Measurements from ENCODE around the gene CACHD1. TPM values are rescaled to one million over a fixed set of nuclear protein-coding genes. Genes with fewer than 3 reads are reported as not detected.

The CACHD1 gene
- total and polyA plus RNA-seq, 2 of the 8 experiments (the other 6 are each of a cell fraction or from before 2014, with no cell fraction given) = 22.2 to 42.5 TPM

GRCh38 chr1:64584479-64584878 is 114.5 kb downstream of the CACHD1 start:
- Histone ChIP-seq H4K20me1 (replicated peaks in 1 of 2; ENCODE audit: control insufficient read depth in 1 of 2, insufficient read depth in 2 of 2, low read length in 2 of 2) (no peaks in the 10 kb centered on the region), H3K56ac (replicated peaks; ENCODE audit: insufficient read length, low read depth, low read length) (no peak overlapping the region), H3K79me2 (ENCODE audit: control insufficient read depth in 1 of 2, insufficient read depth in 2 of 2, low read length in 2 of 2) (peaks cover 0 to 53% of the 10 kb centered on the region in 2 experiments; a peak in 3 of 4 replicates), H2BK5ac (ENCODE audit: low read depth, low read length) (no peak overlapping the region), H2AK5ac (ENCODE audit: low read depth, low read length) (no peak overlapping the region), H3K9me3 (ENCODE audit: insufficient read depth in 2 of 2, low read depth in 1 of 2, low read length in 1 of 2) (no peaks in the 10 kb centered on the region), H3K27me3 (replicated peaks in 1 of 4; ENCODE audit: control insufficient read depth in 3 of 4, extremely low read depth in 1 of 4, insufficient read depth in 3 of 4, low read length in 3 of 4) (no peaks in the 10 kb centered on the region), H3K36me3 (ENCODE audit: control insufficient read depth in 2 of 4, insufficient read depth in 4 of 4, low read length in 3 of 4) (peaks cover 0 to 4% (median 0%) of the 10 kb centered on the region in 4 experiments; a peak in 1 of 8 replicates), H3K23me2 (ENCODE audit: low read depth, low read length) (no peaks in the 10 kb centered on the region), H2BK120ac (replicated peaks; ENCODE audit: low read depth, low read length) (no peak overlapping the region), H3K4me1 (replicated peaks in 1 of 4; ENCODE audit: control insufficient read depth in 3 of 4, insufficient read depth in 4 of 4, low read length in 3 of 4) (peaks cover 0 to 5% (median 0%) of the 10 kb centered on the region in 4 experiments; a peak in 1 of 7 replicates), H3K4me3 (ENCODE audit: extremely low read depth in 1 of 4, insufficient read depth in 2 of 4, low read depth in 3 of 4, low read length in 4 of 4) (no peak overlapping the region), H2BK20ac (ENCODE audit: low read length) (no peak overlapping the region), H2BK12ac (ENCODE audit: low read depth, low read length) (no peak overlapping the region), H3K18ac (ENCODE audit: extremely low read depth, low read length) (no peak overlapping the region), H3K23ac (ENCODE audit: insufficient read length) (no peak overlapping the region), H3K14ac (ENCODE audit: insufficient read length) (no peak overlapping the region), H3K79me1 (ENCODE audit: low read depth, low read length) (no peaks in the 10 kb centered on the region), H4K91ac (replicated peaks; ENCODE audit: insufficient read length, low read length) (no peak overlapping the region), H4K8ac (ENCODE audit: extremely low read depth, insufficient read depth, low read length) (no peak overlapping the region), H3K4ac (replicated peaks; ENCODE audit: insufficient read length, low read depth, low read length) (no peak overlapping the region), H2BK15ac (ENCODE audit: low read length) (no peak overlapping the region), H3K27ac (ENCODE audit: low read depth, low read length) (no peak overlapping the region), H2AFZ (ENCODE audit: low read length) (no peak overlapping the region), H4K5ac (ENCODE audit: insufficient read length, low read depth, low read length) (no peak overlapping the region), H3K4me2 (ENCODE audit: insufficient read depth in 1 of 2, low read depth in 2 of 2, low read length in 2 of 2) (no peak overlapping the region), H3K9ac (replicated peaks in 1 of 4; ENCODE audit: extremely low read depth in 1 of 4, low read depth in 3 of 4, low read length in 3 of 4) (no peak overlapping the region)
- TF ChIP-seq BACH1 (IDR thresholded peaks at IDR 0.05; ENCODE audit: low read length) = no peak
- TF ChIP-seq CTCF (IDR thresholded peaks at IDR 0.05; ENCODE audit: control extremely low read depth in 1 of 3, insufficient read depth in 1 of 3, low read depth in 1 of 3, low read length in 3 of 3) = peak in 2 of 3 experiments; percentile 22 to 51; a peak in 2 of 4 replicates
- TF ChIP-seq RAD21 (IDR thresholded peaks at IDR 0.05 in 1 of 2, conservative IDR thresholded peaks at IDR 0.05 in 1 of 2; ENCODE audit: low read depth in 2 of 2, low read length in 2 of 2) = peak; percentile 47 to 53
- ChIA-PET CTCF (ENCODE audit: partially characterized antibody) (interaction anchor here (0.8 to 3.3 kb wide), 12 partner anchors 8 to 210 kb away, joined by 3 to 23 read pairs (median 4); no protein-coding TSS in a partner anchor), POLR2A (ENCODE audit: partially characterized antibody) (interaction anchor here (0.8 kb wide), 1 partner anchor 10 kb away, joined by 3 read pairs; no protein-coding TSS in a partner anchor)
- FAIRE-seq (no peak), DNase-seq (ENCODE audit: low read depth in 1 of 2, low spot score in 2 of 2) (no peak)
- WGBS, 2 experiments (ENCODE audit: extremely low coverage in 1 of 2, insufficient coverage in 1 of 2, insufficient read length in 1 of 2, insufficient replicate concordance in 2 of 2, low coverage in 1 of 2, low lambda C conversion rate in 2 of 2, missing lambda C conversion rate in 1 of 2) = 93% methylated on average over 1 of the region's 1 CpG; no CpG with 5 or more reads in 1 of the 2 experiments

Data from H1 (cell line).